Adrenal gland (tissue), 12 donors: ENCODE measurements around the gene ASCL2. TPM values are rescaled to one million over a fixed set of nuclear protein-coding genes. Genes with fewer than 3 reads are reported as not detected.

Experiments
- DNase-seq, 7 donors: peaks; one replicate each; pipeline ENCODE4 v3.0.0-alpha.2; 2019 to 2020
- H3K27ac ChIP-seq, 5 donors: fragments of 200-600 bp; sonication (generic) in 4 of 5; 1 replicate in 3 of 5; 2 replicates in 2 of 5; pipeline versions ENCODE4 v1.5.1 to v1.8.0; 2016 to 2020; ENCODE audit warnings: mild to moderate bottlenecking in 1 of 5
- H3K27me3 ChIP-seq: fragments of 200-600 bp; 2 replicates; pipeline ENCODE4 v1.8.0; 2021
- H3K36me3 ChIP-seq, 2 donors: fragments of 200-600 bp; replicated peaks in 1 of 2; 1 replicate in 1 of 2; 2 replicates in 1 of 2; pipeline versions ENCODE4 v1.5.1 to v1.8.0; 2018 to 2022
- H3K4me1 ChIP-seq, 2 donors: fragments of 200-600 bp; replicated peaks in 1 of 2; 1 replicate in 1 of 2; 2 replicates in 1 of 2; pipeline versions ENCODE4 v1.5.1 to v1.8.0; 2018 to 2021
- H3K4me3 ChIP-seq, 4 donors: fragments of 200-600 bp; sonication (generic) in 3 of 4; one replicate each; pipeline ENCODE4 v1.5.1; 2016 to 2018
- H3K9me3 ChIP-seq, 3 donors: fragments of 200-600 bp; sonication (generic) in 1 of 3; replicated peaks in 1 of 3; 1 replicate in 2 of 3; 2 replicates in 1 of 3; pipeline versions ENCODE4 v1.5.1 to v1.8.0; 2016 to 2021
- POLR2A ChIP-seq, 2 donors: fragments of 450-650 bp; IDR thresholded peaks; one replicate each; pipeline ENCODE4 v1.6.1; 2017; ENCODE audit warnings: antibody characterized with exemption in 2 of 2, mild to moderate bottlenecking in 2 of 2, moderate library complexity in 1 of 2
- WGBS, 4 donors: extraction: QIAGEN DNeasy Blood & Tissue Kit in 2 of 4; methylation state at CpG; one replicate each; pipeline versions ENCODE4 v1.1.5 to v1.1.7; 2013 to 2017; 5-methylcytosine and 5-hydroxymethylcytosine counted together
- intact Hi-C, 2 donors: fragments of 100-400 bp; cut with DNase I; formaldehyde crosslinking; loops; one replicate each; pipeline versions ENCODE4 v1.14.1 to v1.15.0; 2022 to 2023
- polyA plus RNA-seq, 3 donors: library from polyadenylated mRNA; stranded (reverse); fragments of 200-250 nt in 2 of 3; fragments of 350-450 nt in 1 of 3; fragmentation: Illumina TruSeq in 1 of 3; extraction: RNeasy Lipid Tissue Mini Kit (QIAGEN cat#74804) in 1 of 3; gene quantifications; one replicate each; pipeline ENCODE4 v1.2.3, GENCODE V29; 2013 to 2014
- total RNA-seq, 9 donors: library from RNA; depleted of rRNA in 4 of 9; stranded (reverse); fragments of >200 nt in 4 of 9; fragments of 120-200 nt in 1 of 9; fragmentation: NEBNext Ultra II Directional in 1 of 9; extraction: Animal tissue kit (Norgen Biotek cat#: 25700) in 1 of 9; gene quantifications; one replicate each; pipeline versions ENCODE4 v1.1.0 to v1.2.4, GENCODE V29; 2013 to 2023
- TF ChIP-seq, protein P1 (sequence below), 6 experiments: fragments of 450-650 bp in 4 of 6; fragments of 200-600 bp in 2 of 6; sonication (generic) in 1 of 6; IDR thresholded peaks; 1 replicate in 5 of 6; 2 replicates in 1 of 6; pipeline versions ENCODE4 v1.5.1 to v1.8.0; 2016 to 2021; ENCODE audit warnings: antibody characterized with exemption in 6 of 6, mild to moderate bottlenecking in 2 of 6, moderate library complexity in 1 of 6
- donor health status: healthy with polysubstance abuse.
- donor health status: Bipolar disorder and iron deficiency.
- donor health status: DM: yes; HTN: yes; CAD: no.
- donor health status: DM: no; HTN: no; CAD: no.
- donor health status: DM: no; HTN: no; CAD: no.
- donor health status: DM: yes; HTN: yes; CAD: no.

Gene ASCL2
- total and polyA plus RNA-seq, 12 donors: 0.11 to 2.2 (median 0.77) TPM; not detected in 2

- H3K27me3 ChIP-seq: no peaks in the 10 kb centered on the region
- no peaks in the 10 kb centered on the region for H3K36me3 ChIP-seq
- no peaks in the 10 kb centered on the region for H3K9me3 ChIP-seq
- DNase-seq: peak in 2 of 7 donors; percentile 15 to 19
- peaks cover 9 to 14% of the 10 kb centered on the region in 2 donors for H3K4me1 ChIP-seq
- intact Hi-C loops: loop anchor here in 1 of 2 donors (10.0 kb wide), 1 partner anchor 209 kb away; no protein-coding TSS in a partner anchor
- peak overlapping the region in 1 of 5 donors; percentile 74 for H3K27ac ChIP-seq
- 60 to 84% (median 77%) methylated on average over 2 to 25 of the region's 25 CpGs for WGBS, 4 donors
- TF ChIP-seq POLR2A (IDR thresholded peaks at IDR 0.05): no peak
- TF ChIP-seq, protein P1, sequence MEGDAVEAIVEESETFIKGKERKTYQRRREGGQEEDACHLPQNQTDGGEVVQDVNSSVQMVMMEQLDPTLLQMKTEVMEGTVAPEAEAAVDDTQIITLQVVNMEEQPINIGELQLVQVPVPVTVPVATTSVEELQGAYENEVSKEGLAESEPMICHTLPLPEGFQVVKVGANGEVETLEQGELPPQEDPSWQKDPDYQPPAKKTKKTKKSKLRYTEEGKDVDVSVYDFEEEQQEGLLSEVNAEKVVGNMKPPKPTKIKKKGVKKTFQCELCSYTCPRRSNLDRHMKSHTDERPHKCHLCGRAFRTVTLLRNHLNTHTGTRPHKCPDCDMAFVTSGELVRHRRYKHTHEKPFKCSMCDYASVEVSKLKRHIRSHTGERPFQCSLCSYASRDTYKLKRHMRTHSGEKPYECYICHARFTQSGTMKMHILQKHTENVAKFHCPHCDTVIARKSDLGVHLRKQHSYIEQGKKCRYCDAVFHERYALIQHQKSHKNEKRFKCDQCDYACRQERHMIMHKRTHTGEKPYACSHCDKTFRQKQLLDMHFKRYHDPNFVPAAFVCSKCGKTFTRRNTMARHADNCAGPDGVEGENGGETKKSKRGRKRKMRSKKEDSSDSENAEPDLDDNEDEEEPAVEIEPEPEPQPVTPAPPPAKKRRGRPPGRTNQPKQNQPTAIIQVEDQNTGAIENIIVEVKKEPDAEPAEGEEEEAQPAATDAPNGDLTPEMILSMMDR (IDR thresholded peaks at IDR 0.05): no peak
- H3K4me3 ChIP-seq: no peak overlapping the region
These were observed 45.2 kb upstream of the ASCL2 start for GRCh38 chr11:2315395-2316168.

DNA sequence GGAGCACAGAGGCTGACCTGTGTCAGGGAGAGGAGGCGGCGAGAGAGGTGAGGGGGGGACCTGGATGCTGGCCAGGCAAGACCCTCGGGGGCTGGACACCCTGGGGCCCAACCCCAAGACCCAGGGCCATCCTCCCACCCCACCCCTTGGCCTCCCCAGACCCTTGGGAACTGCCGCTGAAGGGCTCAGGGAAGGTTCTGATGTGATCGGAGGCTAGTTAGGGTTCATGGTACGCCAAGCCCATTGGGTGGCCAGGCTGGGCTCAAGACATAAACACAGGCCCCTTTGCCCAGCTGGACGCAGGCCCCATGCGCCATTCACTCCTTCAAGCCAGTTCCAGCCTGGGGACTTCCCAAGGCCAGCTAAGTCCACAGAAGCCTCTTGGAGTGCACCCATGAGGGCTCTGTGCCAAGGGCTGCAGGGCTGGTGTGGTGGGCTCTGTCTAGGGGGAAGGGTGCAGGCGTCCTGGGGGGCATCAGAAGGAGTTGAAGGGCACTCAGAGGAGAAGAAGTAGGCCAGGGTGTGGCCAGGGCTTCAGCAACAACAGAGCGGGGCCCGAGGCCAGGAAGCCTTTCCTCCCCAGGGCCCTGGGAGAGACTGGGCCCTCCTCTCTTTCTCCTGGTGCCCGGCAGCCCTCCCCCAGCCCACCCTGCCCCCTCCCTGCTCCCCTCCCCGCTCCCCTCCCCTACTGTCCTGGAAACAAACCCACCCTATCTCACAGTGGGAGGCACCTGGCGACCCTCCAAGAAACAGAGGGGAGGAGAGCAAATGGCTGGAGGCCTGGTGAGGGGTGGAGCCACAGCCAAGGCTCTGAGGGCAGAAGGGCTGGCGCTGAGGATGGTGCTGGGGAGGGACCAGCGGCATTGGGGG is 44.4 kb upstream of the ASCL2 start:
- TF ChIP-seq POLR2A (IDR thresholded peaks at IDR 0.05): no peak
- TF ChIP-seq, protein P1 (IDR thresholded peaks at IDR 0.05): no peak
- Histone ChIP-seq H3K27ac (peak overlapping the region in 2 of 5 donors; percentile 47 to 74), H3K9me3 (no peaks in the 10 kb centered on the region), H3K27me3 (no peaks in the 10 kb centered on the region), H3K4me3 (no peak overlapping the region), H3K36me3 (no peaks in the 10 kb centered on the region), H3K4me1 (peaks cover 9 to 14% of the 10 kb centered on the region in 2 donors)
- DNase-seq: peak; percentile 65 to 85 (median 82)
- 21 to 46% (median 37%) methylated on average over 6 to 16 of the region's 16 CpGs for WGBS, 4 donors
- intact Hi-C loops: loop anchor here (5.0 to 10.0 kb wide), 2 partner anchors 53 to 210 kb away; no protein-coding TSS in a partner anchor

DNA sequence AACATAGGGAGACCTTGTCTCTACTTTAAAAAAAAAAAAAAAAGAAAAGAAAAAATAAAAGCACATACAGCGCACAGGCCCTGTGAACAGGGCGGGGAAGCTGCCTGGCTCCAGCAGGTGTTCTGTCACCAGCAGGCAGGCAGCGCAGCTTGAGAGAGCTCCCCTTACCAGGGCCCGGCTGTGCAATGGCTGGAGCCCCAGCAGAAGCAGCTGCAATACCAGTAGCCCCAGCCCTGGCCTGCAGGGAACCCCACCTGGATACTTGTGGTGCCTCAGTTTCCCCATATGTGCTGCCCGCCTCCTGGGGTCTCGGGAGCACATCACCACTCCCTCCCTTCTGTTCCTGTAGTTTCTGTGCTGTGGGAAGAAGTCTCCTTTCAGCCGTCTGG is 43.7 kb upstream of the ASCL2 start:
- Histone ChIP-seq H3K36me3 (no peaks in the 10 kb centered on the region), H3K27ac (peak overlapping the region in 2 of 5 donors; percentile 47 to 74), H3K27me3 (no peaks in the 10 kb centered on the region), H3K4me3 (no peak overlapping the region), H3K4me1 (peaks cover 9 to 14% of the 10 kb centered on the region in 2 donors), H3K9me3 (no peaks in the 10 kb centered on the region)
- WGBS, 4 donors: 83 to 92% (median 89%) methylated on average over 5 to 7 of the region's 7 CpGs
- DNase-seq: no peak
- intact Hi-C loops: loop anchor here (5.0 to 10.0 kb wide), 2 partner anchors 53 to 211 kb away; no protein-coding TSS in a partner anchor
- no peak for TF ChIP-seq POLR2A (IDR thresholded peaks at IDR 0.05)
- TF ChIP-seq, protein P1 (IDR thresholded peaks at IDR 0.05): no peak
